Astrocyte of the hippocampus (primary cell): ENCODE measurements around the gene DBR1.

ENCODE experiments used
- DNase-seq: peaks from one replicate; pipeline ENCODE4 v3.0.0; 2011; ENCODE audit warnings: low read depth, low spot score

The DBR1 gene

DNA sequence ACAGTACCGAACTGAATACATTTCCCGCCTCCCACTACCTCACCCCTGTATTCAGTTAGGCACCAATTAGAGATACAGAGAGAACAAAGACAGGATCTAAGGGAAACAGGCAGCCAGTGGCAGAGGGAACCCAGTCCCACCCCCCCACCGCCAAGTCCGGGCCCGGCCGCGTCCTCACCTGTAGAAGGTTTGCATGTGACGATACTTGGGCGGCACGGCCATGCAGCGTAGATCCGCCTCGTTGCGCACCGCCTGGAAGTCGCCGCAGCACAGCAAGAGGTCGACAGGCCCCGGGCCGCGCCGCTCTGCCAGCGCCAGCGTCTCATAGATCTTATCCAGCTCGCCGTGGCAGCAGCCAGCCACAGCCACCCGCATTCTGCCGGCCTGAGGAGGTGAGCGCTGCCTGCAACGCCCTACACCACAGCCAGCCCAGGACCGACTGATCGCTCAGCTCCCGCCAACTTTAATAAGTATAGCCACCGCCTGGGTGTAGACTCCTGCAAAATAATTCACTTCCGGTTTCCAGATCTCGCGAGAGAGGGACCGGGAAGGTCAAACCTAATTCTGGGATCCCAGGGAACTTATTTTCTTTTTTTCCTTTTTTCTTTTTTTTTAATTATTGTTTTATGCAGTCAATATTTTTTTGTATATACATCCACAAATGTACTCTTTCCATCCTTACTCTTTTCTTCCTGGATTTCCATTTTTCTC lies at the start of gene DBR1:
Gene DBR1, minus strand, starts transcription at position 501 of the 711 bp plus-strand sequence. Its CDS starts 126 bp downstream, at position 375.
- peak; percentile 90 for DNase-seq

- DNase-seq: no peak
Measured at GRCh38 chr3:138222942-138223287, 48.2 kb upstream of the DBR1 start.

DNA sequence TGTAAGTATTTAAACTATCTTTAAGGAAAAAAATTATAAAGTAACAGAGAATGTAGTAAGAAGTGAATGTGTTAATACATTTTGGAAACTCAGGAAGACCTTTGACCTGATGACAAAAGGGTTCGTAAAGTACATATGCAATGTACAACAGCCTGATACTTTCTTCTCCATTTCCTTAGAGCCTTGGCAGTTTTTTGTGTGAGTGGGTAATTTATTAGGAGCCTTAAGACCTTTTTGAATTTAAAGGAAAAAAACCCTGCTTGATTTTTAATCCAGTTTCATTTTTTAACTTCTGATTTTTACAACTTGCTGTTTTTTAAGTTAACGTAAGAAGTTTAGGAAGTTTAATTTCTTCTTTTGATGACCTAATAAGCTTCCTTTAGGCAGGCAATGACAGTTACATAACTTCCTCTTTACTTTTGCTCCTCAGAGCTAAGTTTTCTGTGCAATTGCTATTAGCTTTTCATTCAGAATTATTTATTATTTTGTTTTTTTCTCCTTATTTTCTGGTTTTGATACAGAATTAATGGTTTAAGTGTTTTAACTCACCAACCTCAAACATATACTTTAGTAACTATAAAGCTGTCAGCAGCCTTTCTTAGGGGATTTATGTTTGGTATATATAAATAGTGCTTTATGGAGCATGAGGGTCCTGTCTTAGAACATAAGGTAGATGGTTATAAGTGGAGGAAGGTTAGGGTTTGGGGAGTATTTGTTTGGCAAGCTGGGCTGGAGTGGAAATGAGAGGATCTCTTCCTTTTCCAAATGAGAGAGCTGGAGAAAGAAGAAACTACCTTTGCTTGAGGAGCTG lies 47.6 kb upstream of the DBR1 start:
- no peak for DNase-seq

GRCh38 chr3:138220788-138221187 lies 46.1 kb upstream of the DBR1 start:
- no peak for DNase-seq

GRCh38 chr3:138220242-138220641 lies 45.5 kb upstream of the DBR1 start:
- no peak for DNase-seq

- DNase-seq: no peak
Measured at GRCh38 chr3:138219255-138219654, 44.5 kb upstream of the DBR1 start.

- DNase-seq: no peak
Measured at GRCh38 chr3:138213398-138214085, 38.8 kb upstream of the DBR1 start.

DNA sequence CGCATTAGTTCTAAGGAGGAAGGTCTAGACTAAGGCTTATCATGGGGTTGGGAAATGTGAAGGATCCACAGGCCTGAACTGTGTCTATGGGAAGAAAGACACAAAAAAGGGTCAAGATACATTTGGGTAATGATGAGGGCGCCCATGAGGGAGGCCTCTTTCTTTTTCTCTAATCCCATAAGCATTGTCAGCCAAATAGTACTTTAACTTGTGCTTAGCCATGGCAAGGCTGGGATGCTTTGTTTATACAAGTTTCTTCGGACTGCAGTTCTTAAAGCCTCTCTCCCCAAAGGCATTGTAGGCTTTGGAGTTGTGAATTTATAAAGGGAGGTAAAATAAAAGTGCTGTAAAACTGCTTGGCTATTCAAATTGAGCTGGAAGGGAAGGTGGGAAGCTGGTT lies 35.8 kb upstream of the DBR1 start:
- no peak for DNase-seq

GRCh38 chr3:138206196-138206595 lies 31.5 kb upstream of the DBR1 start:
- DNase-seq: no peak

DNA sequence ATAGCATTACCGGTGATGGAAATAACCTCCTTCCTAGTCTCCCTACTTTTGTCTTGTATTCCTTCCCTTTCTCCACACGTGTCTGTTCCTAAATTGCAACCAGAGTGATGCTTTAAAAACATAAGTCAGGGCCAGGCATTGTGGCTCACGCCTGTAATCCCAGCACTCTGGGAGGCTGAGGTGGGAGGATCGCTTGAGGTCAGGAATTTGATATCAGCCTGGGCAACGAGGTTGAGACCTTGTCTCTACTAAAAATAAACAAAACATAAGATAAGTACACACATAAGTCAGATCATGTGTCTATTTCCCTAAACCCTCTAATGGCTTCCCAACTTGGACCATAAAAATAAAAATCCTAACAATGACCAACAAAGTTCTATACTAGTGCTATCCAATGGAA lies 30.8 kb upstream of the DBR1 start:
- DNase-seq: no peak

DNA sequence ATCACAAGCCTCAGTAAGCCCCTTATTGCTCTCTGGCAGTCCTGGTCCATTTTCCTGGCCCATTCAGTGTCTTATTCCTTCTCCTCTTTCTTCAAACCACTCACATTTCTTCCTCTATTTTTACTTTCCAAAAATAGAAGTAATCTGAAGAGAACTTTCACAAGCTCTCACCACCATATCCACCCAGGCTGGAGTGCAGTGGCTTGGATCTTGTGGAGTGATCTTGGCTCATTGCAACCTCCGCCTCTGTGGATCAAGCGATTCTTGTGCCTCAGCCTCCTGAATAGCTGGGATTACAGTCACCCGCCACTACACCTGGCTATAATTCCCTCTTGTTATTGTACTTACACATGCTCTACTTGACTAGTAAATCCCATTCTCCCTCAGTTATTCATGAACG lies 29.2 kb upstream of the DBR1 start:
- DNase-seq: no peak

DNA sequence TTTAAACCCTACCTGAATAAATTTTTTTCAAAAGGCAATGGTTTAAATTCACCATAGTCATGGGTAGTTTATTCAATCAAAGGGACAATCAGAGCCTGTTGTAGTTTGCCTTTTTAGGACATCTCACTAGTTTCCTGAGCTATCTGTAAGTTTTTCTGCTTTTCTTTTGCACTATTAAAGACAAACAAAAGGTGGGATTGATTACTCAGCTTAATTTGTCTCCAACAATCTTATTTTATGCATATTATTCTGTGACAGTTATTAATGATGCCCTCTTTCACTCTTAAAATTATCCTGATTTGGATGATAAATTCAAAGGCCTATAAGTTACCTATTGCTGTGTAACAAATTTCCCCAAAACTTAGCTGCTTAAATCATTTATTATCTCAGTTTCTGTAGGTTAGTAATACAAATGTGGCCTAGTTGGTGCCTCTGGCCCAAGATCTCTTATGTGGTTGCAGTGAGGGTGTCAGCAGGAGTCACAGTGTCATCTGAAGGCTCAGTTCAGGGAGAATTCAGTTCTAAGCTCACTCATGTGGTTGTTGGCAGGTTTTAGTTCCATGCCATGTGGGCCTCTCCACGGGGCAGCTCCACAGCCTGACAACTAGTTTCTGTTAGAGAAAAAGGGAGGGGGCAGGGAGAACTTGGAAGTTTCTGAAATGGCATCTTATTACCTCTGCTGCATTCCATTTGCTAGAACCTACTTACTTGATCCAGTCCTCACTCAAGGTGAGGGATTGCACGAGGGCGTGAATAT lies 28.4 kb upstream of the DBR1 start:
- no peak for DNase-seq

GRCh38 chr3:138200424-138200823 lies 25.7 kb upstream of the DBR1 start:
- no peak for DNase-seq

DNA sequence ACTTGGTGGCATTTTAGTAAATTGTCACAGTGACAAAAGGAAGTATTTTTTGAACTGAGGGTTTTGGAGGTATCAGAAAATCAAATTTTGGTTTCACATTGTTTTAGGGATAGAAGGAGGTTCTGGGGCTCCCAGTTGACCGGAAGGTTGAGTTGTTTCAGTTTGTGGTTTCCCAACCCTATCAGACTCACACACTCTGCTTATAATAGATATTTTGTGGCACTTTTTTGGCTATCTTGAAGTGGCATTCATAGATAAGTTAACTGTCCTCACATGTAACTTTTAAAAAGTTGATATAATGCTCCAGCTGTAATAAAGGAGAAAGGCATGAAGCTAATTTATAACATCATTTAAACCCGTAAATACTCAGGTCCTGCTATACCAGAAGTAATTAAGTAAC lies 25.1 kb upstream of the DBR1 start:
- DNase-seq: no peak

DNA sequence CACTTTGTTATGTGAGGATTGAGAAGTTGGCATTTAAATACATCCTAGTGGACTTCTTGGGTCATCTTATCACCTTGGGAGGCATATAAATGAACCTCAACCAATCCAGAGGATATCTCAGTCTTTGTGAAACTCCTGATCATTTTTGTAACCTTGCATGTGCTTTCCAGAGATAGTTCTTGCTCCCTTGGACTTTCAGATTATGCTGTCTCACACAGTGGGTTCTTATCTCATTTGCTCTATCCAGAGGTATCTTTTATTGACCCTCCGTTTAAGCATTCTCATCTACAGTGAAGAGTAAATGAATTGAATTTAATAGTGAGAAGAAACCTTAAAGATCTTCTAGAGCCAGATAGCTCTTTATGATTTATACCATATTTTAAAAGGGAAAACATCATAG lies 22.8 kb upstream of the DBR1 start:
- no peak for DNase-seq

DNA sequence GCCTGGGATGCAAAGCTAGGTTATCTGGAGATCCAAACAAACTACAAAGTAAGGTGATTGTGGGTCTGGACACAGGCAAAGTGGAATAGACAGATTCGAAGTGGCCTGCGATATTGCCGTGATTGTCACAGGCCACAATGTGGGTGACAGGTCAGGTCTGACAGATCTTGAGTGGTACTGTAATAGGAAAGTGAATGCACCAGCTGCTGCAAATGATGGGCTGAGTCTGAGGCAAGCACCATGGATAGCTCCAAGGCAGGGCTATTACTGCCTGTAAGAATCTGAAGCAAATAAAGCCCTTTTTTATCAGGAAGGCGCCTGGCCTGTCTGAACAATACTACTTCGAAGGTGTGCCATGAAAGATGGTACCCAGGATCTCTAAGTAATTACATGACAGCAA lies 22.3 kb upstream of the DBR1 start:
- DNase-seq: peak; percentile 73

DNA sequence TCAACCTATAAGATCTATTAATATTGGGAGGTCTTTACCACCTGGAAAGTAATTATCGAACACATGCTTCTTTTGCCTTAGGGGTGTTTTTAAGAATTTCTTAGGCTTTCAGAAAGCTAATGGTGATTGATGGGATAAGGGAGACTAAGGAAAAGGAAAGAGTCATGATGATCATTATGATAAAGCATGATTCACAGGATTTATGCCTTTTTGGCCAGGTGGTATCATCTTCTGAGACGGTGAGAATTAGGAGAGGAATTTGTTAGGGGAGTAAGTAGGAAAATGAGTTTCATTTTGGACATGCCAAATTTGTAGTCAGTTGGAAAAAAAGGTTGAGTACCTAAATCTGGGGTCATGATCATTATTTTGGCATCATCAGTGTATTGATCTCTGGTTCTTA lies 21.3 kb upstream of the DBR1 start:
- DNase-seq: no peak

DNA sequence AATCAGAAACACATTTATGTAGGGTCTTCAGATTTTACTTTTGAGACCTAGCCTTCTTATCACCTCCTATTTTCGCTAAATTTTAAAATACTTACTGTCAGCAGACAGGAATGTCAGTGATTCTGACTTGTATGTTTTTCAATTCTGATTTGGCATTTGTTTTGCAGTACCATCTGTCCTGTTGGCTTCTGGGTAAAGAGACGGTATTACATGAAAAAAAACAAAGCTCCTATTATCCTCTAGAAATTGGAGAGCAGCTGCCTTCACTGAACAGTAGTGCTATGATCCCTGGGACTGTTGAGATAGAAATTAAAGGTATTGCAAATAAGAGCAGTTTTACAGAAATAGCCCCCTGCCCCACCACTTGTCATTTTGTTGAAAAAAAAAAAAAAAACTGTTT lies 20.8 kb upstream of the DBR1 start:
- DNase-seq: no peak

DNA sequence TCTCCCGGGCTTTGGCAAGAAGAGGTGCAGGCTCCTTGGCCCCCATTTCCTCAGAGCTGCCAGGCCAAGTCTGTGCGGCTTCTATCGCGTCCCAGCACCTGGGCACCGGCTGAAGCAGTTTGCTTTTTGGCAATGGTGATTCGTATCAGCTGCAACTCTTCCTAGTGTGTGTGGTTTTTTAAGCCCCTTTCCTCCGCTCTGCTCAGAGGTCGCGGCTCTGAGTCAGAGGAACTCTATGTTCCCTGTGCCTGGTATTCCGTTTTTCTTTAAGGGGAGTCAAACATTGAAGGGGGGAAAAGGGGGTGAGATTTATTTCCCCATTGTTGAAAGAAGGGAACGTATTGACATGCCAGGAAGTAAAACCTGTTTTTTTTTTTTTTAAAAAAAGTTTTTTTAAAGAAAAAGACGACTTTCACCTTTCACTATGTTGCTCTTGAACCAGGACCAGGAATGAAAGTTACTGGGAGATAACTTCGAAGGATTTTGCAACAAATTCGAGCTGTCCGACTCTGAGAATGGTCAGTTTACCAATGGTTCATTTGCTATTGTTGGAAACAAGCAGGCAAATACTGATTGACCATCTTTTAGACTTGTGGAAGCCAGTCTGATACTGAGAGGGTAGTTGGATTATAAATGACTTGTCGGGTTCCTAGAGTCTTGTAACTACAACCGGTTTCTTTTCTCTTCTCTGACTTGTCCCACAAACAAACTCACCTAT lies 13.5 kb upstream of the DBR1 start:
- DNase-seq: peak; percentile 78

GRCh38 chr3:138187296-138188012 lies 12.7 kb upstream of the DBR1 start, which contains the start of gene ARMC8:
TSS of gene ARMC8 (plus strand) at chr3:138187301. CDS start at chr3:138187555, 254 bp downstream.
- peak; percentile 76 for DNase-seq
